Kidney epithelial cell (primary cell): ENCODE measurements around the gene LLPH. TPM values are rescaled to one million over a fixed set of nuclear protein-coding genes. Genes with fewer than 3 reads are reported as not detected.
A peak's percentile ranks its signal among the peaks of the same experiment; 100 is the strongest.
"Not testable (repeated sequence)": the region's sequence is repeated elsewhere in the genome, so short reads cannot be mapped to it uniquely, and the experiment has no call there.

Source experiments
- DNase-seq: peaks from one replicate; pipeline ENCODE4 v3.0.0-alpha.2; 2010; ENCODE audit warnings: low read depth
- H3K27me3 ChIP-seq: 2 replicates; pipeline ENCODE4 v1.6.0; 2011; ENCODE audit warnings: low read length; ENCODE audit not compliant: control insufficient read depth, insufficient read depth
- H3K36me3 ChIP-seq: 2 replicates; pipeline ENCODE4 v1.5.1; 2011; ENCODE audit warnings: low read length; ENCODE audit not compliant: control insufficient read depth, insufficient read depth
- H3K4me3 ChIP-seq: 2 replicates; pipeline ENCODE4 v1.5.1; 2011; ENCODE audit warnings: low read depth, mild to moderate bottlenecking, control low read depth, low read length
- total RNA-seq: library from RNA; depleted of rRNA; stranded (reverse); fragments of >200 nt; gene quantifications from 2 replicates; pipeline ENCODE4 v1.2.3, GENCODE V29; 2015
- TF ChIP-seq, protein P1 (sequence below): IDR thresholded peaks from 2 replicates; pipeline ENCODE4 v1.5.1; 2011; ENCODE audit warnings: mild to moderate bottlenecking, moderate library complexity, low read length, control low read depth, inconsistent platforms; ENCODE audit not compliant: insufficient read depth, poor library complexity, severe bottlenecking

LLPH gene
- total RNA-seq = 9.0 and 23.6 TPM in 2 replicates

DNA sequence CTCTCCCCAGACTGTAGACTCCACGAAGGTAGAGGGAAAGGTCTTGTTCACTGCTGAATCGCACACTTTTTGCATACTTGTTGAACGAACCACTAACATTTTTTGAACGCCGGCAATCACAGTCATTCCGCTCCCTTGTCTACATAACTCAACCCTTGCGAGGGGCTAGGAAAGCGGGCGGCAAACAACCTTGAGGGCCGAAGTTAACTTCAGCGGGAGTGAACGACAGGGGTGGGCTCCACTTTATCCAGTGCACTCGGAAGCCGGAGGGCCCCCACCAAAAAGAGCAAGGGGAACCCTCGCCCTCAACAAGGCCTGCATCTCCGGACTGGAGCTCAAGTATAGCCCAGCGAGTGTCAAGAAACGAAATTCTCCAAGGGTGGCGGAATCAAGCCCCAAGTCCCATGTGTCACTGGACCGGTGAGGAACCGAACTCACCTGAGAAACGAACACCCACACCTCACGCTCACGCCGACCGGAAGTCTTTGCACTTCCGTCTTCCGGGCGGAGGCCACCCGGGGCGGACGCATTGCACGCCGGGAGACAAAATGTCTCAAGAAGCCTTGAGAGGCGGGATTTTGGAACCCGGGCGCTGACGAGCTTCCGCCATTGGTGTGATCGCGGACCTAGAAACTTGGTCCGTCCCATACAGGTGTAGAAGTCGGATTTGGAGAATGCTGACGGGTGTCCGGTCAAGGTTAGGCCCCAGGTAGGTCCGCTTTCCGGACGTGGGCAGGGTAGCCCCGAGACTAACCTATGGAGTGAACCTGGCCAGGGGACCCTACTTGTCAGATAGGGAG is at the start of gene LLPH:
TSS of gene LLPH (minus strand) at position 484 of the 800 bp plus-strand sequence. CDS start 1,644 bp downstream, outside the sequence.
- Histone ChIP-seq H3K27me3 (no peaks in the 10 kb centered on the region), H3K4me3 (peak within 1 kb of the TSS; percentile 69), H3K36me3 (peaks cover 1% of the 10 kb centered on the region)
- peak; percentile 83 for DNase-seq
- TF ChIP-seq, protein P1, sequence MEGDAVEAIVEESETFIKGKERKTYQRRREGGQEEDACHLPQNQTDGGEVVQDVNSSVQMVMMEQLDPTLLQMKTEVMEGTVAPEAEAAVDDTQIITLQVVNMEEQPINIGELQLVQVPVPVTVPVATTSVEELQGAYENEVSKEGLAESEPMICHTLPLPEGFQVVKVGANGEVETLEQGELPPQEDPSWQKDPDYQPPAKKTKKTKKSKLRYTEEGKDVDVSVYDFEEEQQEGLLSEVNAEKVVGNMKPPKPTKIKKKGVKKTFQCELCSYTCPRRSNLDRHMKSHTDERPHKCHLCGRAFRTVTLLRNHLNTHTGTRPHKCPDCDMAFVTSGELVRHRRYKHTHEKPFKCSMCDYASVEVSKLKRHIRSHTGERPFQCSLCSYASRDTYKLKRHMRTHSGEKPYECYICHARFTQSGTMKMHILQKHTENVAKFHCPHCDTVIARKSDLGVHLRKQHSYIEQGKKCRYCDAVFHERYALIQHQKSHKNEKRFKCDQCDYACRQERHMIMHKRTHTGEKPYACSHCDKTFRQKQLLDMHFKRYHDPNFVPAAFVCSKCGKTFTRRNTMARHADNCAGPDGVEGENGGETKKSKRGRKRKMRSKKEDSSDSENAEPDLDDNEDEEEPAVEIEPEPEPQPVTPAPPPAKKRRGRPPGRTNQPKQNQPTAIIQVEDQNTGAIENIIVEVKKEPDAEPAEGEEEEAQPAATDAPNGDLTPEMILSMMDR = no peak

DNA sequence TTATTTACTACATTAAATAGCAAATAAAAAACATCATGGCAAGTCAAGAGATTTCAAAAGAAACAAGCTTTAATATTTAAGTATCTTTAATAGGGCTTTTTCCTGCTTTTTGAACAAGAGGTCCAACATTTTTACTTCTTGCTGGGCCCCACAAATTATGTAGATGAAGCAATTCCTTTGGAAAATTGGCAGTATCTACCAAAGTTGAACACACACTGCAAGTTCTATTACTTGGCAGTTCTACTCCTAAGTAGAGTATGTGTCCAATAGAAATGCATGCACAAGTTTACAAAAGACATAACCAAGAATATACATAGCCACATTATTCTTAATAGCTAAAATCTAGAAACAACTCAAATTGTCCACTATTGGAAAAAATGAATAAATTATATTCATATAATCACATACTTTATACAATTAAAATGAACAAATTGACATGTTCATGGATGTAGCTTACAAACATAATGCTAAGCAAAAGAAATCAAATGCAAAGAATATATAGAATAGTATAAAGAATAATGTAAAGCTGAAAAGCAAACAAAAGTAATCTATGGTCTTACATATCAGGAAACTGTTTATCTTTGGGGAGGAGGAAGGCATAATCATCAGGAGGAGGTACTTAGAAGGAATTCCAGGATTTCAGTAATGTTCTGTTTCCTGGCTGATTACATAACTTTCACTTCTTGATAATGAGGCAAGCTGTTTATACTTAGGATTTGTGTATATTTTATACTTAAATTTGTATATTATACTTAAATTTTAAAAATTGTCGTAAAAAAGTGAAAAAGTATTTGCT is 45.8 kb upstream of the LLPH start:
- Histone ChIP-seq H3K27me3 (no peaks in the 10 kb centered on the region), H3K4me3 (no peak overlapping the region), H3K36me3 (no peaks in the 10 kb centered on the region)
- TF ChIP-seq, protein P1 = no peak
- no peak for DNase-seq

DNA sequence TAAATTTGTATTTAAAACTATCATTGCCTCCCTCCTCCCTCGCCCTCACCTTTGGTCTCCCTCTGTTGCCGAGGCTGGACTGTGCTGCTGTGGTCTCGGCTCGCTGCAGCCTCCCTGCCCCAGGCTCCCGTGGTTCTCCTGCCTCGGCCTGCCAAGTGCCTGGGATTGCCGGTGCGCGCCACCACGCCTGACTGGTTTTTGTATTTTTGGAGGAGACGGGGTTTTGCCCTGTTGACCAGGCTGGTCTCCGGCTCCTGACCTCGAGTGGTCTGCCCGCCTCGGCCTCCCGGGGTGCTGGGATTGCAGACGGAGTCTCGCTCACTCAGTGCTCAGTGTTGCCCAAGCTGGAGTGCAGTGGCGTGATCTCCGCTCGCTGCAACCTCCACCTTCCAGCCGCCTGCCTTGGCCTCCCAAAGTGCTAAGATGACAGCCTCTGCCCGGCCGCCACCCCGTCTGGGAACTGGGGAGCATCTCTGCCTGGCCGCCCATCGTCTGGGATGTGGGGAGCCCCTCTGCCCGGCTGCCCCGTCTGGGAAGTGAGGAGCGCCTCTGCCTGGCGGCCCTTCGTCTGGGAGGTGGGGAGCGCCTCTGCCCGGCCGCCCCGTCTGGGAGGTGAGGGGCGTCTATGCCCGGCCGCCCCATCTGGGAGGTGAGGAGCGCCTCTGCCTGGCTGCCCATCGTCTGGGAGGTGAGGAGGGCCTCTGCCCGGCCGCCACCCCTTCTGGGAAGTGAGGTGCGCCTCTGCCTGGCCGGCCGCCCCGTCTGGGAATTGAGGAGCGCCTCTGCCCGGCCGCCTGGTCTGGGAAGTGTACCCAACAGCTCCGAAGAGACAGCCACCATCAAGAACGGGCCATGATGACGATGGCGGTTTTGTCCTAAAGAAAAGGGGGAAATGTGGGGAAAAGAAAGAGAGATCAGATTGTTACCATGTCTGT is 44.1 kb upstream of the LLPH start:
- not testable (repeated sequence) for H3K36me3 ChIP-seq, DNase-seq, H3K27me3 ChIP-seq, H3K4me3 ChIP-seq

DNA sequence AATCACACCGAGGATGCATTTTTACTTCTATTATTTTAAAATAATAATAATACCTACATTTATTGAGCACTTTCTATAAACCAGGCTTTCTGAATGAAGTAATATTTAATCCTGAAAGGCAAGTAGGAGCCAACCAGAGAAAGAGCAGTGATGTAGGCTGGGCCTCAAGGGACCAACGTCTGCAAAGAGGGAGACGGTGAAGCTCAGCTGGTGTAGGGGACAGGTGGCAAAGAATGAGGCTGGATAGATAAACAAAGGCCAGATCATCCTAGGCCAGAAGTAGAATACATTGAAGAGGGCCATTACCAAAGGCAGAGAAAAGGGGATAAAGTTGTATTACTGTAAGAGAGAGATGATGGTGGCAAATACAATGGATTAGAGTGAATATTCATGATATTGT is 40.1 kb upstream of the LLPH start:
- no peak overlapping the region for H3K4me3 ChIP-seq

DNA sequence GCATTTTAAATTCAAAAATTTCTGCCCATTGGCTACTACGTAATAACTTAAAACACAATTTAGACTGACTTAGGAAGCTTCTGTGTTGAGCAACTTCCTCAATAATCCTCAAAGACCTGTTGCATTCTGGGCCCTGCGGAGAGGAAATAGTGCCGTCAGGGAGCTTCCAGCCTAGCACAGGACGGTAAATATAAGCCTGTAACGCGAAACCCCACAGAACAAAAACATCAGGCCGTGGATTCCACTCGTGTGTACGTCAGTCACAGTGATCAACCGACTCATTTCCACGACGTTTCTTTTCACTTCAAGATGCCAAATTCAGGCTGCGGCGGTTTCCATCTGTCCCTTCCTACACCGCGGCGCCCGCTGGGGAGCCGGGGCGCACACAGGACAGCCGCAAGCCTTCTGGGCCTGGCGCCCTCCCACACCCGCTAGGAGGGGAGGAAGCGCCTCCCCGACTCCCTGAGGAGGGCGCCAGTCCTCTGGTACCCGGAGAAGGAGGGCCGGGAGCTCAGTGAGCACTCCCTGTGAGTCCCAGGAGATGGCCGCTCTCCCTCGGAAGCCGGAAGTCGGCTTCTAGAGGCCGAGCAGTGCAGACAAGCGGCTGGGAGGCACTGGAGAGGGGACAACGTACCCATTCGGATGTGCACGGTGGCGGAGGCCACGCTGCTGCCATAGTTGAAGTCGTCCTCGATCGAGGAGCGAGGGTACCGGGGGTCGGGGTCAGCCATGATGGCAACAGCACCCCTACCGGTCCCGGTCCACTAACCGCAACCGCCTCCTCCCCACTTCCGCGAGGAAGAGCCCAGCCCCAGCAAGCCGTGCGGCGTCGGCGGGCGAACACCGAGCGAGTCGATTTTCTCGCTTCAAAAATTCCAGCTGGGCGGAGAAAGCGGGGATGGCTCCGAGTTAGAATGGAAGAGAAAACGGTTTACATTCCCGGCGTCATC is 38.9 kb upstream of the LLPH start, which contains the start of gene TMBIM4:
TSS of gene TMBIM4 (minus strand) at position 776 of the 950 bp plus-strand sequence. CDS start at position 731, 45 bp downstream.
- Histone ChIP-seq H3K27me3 (no peaks in the 10 kb centered on the region), H3K36me3 (no peaks in the 10 kb centered on the region), H3K4me3 (peak within 1 kb of the TSS; percentile 76)
- TF ChIP-seq, protein P1 = peak; percentile 40
- DNase-seq = peak; percentile 64

More for the DNA sequence above, 40.1 kb upstream of the LLPH start:
- H3K27me3 ChIP-seq = no peaks in the 10 kb centered on the region
- DNase-seq = no peak
- TF ChIP-seq, protein P1 = no peak
- no peaks in the 10 kb centered on the region for H3K36me3 ChIP-seq
